GM19438 (cell line): ENCODE results near the gene IGFBP3.

Experiments
- ATAC-seq: cut with Tn5 transposase; IDR thresholded peaks from one replicate; pipeline ENCODE4 v1.9.1; 2021; ENCODE audit warnings: low read depth; ENCODE audit not compliant: unreplicated experiment

IGFBP3 gene

DNA sequence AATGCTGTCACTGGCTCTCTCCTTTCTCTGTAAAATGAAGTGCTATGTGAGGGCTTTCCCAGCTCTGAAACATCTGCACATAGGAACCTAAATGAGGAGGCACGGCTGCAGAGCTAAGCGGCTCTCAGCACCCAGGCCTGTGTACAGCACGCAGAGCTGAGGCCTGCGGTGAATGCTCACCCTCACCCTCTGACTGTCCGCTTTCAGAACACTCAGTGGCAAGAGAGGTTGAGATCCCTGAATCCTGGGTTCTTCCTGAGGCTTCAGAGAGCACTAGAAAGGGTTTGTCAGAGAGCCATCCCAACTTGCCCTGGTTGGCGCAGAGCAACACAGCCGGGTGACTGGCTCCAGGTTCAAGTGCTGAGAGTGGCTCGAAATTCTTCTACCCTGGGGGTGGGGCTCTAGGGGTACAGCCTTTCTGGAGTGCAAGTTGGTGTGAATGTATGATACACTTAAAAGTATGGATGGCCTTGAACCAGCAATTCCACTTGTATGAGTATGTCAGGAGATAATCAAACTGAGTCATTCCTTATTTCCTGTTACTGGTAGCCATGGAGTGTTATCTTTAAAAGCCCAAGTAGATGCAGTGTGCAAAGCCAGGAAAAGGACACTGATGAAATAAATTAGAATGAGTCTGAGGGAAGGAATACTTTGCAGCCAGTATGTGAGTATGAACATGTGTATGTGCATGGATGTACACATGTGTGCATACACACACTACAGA is 46.5 kb downstream of the IGFBP3 start:
- no peak for ATAC-seq

DNA sequence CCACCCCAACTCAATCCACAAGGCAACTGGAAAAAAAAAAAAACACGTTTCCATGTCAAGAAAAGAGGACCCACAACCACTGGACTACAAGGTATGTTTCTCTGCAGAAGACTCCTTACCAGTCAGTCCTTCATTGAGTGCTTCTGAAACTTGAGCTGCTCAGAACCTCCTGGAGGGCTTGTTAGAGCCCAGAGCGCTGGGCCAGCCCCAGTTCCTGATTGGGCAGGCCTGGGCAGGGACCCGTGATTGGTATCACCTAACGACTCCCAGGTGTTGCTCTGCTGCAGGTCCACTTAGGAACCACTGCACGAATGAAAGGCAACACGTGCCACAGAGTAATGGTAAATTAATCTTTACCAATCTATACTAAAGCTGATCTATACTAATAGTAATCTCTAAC is 47.7 kb downstream of the IGFBP3 start:
- ATAC-seq, result no peak

DNA sequence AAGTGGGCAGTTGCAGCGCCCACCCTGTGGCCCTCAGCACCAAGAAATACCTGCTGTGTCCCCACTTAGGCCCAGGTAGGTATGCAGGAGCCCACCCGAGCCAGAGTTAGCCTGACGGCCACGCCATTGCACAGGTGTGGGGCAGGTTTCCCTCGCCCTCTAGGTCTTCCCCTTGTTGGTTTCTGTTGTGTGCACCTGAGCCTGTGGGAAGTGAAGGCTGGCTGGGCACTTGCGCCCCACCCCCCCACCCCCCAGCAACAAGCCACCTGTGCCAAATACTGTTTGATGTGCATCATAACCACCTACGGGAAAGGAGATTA is 48.1 kb downstream of the IGFBP3 start, which contains the start of gene CCDC201:
Gene CCDC201 (minus strand): TSS at position 48 of the 320 bp plus-strand sequence. CDS start 75 bp downstream, outside the sequence.
- ATAC-seq, result no peak

DNA sequence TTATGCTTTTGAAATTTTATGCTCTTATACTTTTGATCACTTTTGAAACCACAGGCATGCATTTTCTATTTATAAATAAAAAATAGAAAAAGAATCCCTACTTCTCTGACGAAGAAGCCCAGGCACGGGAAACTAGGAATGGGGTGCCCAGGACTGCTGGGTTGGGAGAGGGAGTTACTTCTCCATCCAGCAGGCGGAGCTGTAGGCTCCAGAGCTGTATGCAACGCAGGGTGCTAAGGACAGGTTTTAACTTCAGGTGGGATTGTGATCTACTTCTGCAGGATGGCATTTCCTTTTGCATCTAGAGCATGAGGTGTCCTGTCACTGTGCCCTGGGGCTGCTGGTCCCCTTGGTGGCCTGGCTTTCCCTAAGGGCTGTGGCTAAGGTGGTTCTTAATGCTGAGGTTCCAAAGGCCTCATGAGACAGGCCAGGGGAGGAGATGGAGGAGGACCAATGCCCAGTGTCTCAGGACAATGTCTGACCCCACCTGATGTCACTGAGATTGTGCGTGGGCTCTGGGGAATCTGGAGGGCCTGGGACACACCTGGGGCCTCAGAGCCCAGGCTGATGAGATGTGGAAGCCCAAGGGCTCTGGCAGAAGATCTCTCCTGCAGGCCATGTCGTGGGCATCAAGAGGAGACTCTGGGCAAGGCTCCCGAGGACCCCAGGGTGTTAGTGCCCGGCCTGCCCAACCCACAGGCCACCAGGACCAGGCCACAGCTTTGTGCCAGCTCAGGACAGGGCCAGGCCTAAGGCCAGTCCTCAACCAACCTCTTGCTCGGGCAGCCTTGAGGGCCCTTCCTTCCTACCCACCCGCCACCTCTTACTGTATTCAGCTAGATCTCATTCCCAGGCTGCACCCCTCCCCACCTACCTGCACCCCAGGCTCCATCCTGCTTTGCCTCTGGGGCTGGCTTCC is 48.7 kb downstream of the IGFBP3 start:
- ATAC-seq, result no peak

DNA sequence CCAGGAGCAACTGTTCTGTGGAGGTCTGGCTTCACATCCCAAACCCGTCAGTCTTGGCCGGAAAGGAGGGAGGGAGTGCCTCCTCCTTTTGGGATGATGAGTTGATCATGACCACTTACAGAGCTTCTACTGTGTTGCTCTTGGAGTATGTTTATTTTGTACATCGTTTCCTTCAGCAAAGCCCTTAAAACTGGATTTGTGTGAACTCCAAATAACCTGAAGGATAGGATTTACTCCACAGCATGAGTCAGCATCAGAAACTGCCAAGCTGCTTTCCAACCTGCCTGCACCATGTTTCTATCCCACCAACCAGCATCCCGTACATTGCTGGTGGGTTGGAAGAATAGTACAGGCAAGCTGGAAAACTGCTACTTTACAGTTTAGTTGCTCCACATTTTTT is 51.6 kb downstream of the IGFBP3 start:
- ATAC-seq, result no peak

DNA sequence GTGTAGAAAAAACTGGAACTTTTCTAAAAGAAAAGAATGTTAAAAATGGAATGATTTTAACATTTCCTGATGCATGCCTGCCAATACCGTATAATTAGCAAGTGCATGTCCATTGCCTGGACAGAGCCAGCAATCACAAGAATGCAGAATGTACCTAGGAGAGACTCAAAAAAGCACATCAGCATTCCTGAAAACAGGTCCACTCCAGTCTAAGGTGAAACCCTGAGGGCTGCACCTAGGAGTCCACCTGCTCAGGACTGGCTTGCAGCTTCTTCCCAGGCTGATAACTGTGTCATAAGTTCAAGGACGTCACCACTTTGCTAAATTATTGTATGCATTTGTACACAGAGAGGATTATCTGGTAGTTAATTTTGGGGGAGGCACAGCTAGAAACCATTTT is 53.6 kb downstream of the IGFBP3 start:
- no peak for ATAC-seq

DNA sequence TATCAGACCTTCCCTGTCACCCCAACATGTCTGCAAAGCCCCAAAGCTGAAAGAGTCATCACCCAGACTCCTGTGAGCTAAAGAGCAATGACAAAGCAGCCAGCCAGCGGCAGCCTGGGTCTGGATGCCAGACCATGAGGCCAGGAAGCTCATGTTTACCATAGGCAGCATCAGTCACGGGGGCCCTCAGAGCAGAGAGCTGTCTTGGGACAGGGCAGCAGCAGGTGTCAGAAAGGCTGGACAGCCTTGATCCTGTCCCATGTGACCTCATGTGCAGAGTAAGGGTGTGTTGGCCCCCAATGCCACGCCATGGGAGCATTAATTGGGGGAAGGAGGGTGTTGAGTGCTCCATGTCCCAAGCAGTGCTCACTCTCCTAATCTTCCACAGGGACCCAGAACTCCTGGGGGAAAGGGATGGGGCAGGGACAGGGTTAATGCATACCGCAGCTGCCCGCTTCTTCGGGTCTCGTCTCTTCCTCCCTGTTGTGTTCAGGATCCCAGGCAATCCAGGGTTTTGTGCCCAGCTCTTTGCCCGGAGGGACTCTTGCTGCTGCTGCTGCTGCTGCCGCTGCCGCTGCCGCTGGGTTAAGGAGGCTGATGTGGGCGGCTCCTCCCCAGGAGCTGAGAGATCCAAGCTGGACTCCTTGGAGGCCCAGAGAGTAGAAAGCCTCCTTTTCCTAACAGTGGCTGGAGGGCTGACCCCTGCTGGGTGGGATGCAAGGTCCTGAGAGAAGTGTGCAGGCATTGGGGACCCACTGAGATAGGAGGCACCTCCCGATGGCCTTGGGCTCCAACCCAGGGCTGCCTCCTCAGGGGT is 55.3 kb downstream of the IGFBP3 start:
- no peak for ATAC-seq

DNA sequence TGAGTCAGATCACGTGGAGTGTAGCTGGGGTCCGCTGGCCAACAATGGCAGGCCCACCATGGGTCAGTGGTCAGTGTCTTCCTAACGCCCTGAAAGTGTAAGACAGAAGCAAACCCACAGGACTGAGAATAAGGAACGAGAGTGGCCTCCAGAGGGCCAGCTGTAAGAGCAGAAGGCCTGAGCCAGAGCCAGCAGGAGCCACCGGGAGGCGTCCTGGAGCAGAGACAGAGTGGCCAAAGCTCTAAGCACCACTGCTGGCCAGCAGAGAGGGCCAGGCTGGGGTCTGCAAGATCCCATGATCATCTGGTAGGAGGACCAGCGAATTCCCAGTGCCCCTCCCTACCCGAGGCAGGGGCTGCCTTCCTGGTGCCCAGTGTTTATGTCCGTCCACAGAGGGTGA is 57.4 kb downstream of the IGFBP3 start:
- no peak for ATAC-seq
